Measurements from ENCODE around the gene EFNB2. TPM values are rescaled to one million over a fixed set of nuclear protein-coding genes. Genes with fewer than 3 reads are reported as not detected.

EFNB2 gene
- total and polyA plus RNA-seq, 2 of the 8 experiments (the other 6 are each of a cell fraction or from before 2014, with no cell fraction given) = 8.2 to 12.0 TPM

GRCh38 chr13:106523576-106523975 is 11.9 kb downstream of the EFNB2 start:
- no peak overlapping the region for H4K5ac ChIP-seq (ENCODE audit: insufficient read length, low read depth, low read length)
- H3K4me1 ChIP-seq (replicated peaks in 1 of 4; ENCODE audit: control insufficient read depth in 3 of 4, insufficient read depth in 4 of 4, low read length in 3 of 4) = peaks cover 8 to 29% (median 15%) of the 10 kb centered on the region in 4 experiments; a peak in 5 of 7 replicates
- no peaks in the 10 kb centered on the region for H3K23me2 ChIP-seq (ENCODE audit: low read depth, low read length)
- no peak overlapping the region for H3K14ac ChIP-seq (ENCODE audit: insufficient read length)
- no peak overlapping the region for H2BK12ac ChIP-seq (ENCODE audit: low read depth, low read length)
- peaks cover 0 to 16% of the 10 kb centered on the region in 2 experiments for H4K20me1 ChIP-seq (replicated peaks in 1 of 2; ENCODE audit: control insufficient read depth in 1 of 2, insufficient read depth in 2 of 2, low read length in 2 of 2)
- H3K9ac ChIP-seq (replicated peaks in 1 of 4; ENCODE audit: extremely low read depth in 1 of 4, low read depth in 3 of 4, low read length in 3 of 4) = no peak overlapping the region
- no peak overlapping the region for H3K18ac ChIP-seq (ENCODE audit: extremely low read depth, low read length)
- no peaks in the 10 kb centered on the region for H3K9me3 ChIP-seq (ENCODE audit: insufficient read depth in 2 of 2, low read depth in 1 of 2, low read length in 1 of 2)
- peaks cover 0 to 75% of the 10 kb centered on the region in 2 experiments; a peak in 2 of 4 replicates for H3K79me2 ChIP-seq (ENCODE audit: control insufficient read depth in 1 of 2, insufficient read depth in 2 of 2, low read length in 2 of 2)
- DNase-seq (ENCODE audit: low read depth in 1 of 2, low spot score in 2 of 2) (no peak), FAIRE-seq (no peak)
- POLR2A ChIA-PET (ENCODE audit: partially characterized antibody) = no interaction called here
- H2AFZ ChIP-seq (ENCODE audit: low read length) = no peak overlapping the region
- no peak for TF ChIP-seq CBX5 (IDR thresholded peaks at IDR 0.05; ENCODE audit: low read depth, low read length)
- no peak for TF ChIP-seq SUZ12 (IDR thresholded peaks at IDR 0.05; ENCODE audit: low read length)
- H2AK5ac ChIP-seq (ENCODE audit: low read depth, low read length) = no peak overlapping the region
- H3K27me3 ChIP-seq (replicated peaks in 1 of 4; ENCODE audit: control insufficient read depth in 3 of 4, extremely low read depth in 1 of 4, insufficient read depth in 3 of 4, low read length in 3 of 4) = no peaks in the 10 kb centered on the region
- no peak overlapping the region for H2BK20ac ChIP-seq (ENCODE audit: low read length)
- no peak overlapping the region for H2BK5ac ChIP-seq (ENCODE audit: low read depth, low read length)
- CTCF ChIA-PET (ENCODE audit: partially characterized antibody) = interaction anchor here (1.0 to 1.7 kb wide), 2 partner anchors 8 to 440 kb away, joined by 3 to 4 read pairs; no protein-coding TSS in a partner anchor
- H3K56ac ChIP-seq (replicated peaks; ENCODE audit: insufficient read length, low read depth, low read length) = no peak overlapping the region
- H3K23ac ChIP-seq (ENCODE audit: insufficient read length) = no peak overlapping the region
- WGBS, 2 experiments (ENCODE audit: extremely low coverage in 1 of 2, insufficient coverage in 1 of 2, insufficient read length in 1 of 2, insufficient replicate concordance in 2 of 2, low coverage in 1 of 2, low lambda C conversion rate in 2 of 2, missing lambda C conversion rate in 1 of 2) = 93% methylated on average over 3 of the region's 3 CpGs; no CpG with 5 or more reads in 1 of the 2 experiments
- no peak overlapping the region for H3K4me3 ChIP-seq (ENCODE audit: extremely low read depth in 1 of 4, insufficient read depth in 2 of 4, low read depth in 3 of 4, low read length in 4 of 4)
- H4K8ac ChIP-seq (ENCODE audit: extremely low read depth, insufficient read depth, low read length) = no peak overlapping the region
- no peak overlapping the region for H2BK120ac ChIP-seq (replicated peaks; ENCODE audit: low read depth, low read length)
- no peak overlapping the region for H3K27ac ChIP-seq (ENCODE audit: low read depth, low read length)
- H2BK15ac ChIP-seq (ENCODE audit: low read length) = no peak overlapping the region
- H4K91ac ChIP-seq (replicated peaks; ENCODE audit: insufficient read length, low read length) = no peak overlapping the region
- H3K36me3 ChIP-seq (ENCODE audit: control insufficient read depth in 2 of 4, insufficient read depth in 4 of 4, low read length in 3 of 4) = no peaks in the 10 kb centered on the region
- no peak overlapping the region for H3K4ac ChIP-seq (replicated peaks; ENCODE audit: insufficient read length, low read depth, low read length)
- no peaks in the 10 kb centered on the region; the same call in 1 of the 2 replicates for H3K79me1 ChIP-seq (ENCODE audit: low read depth, low read length)
- H3K4me2 ChIP-seq (ENCODE audit: insufficient read depth in 1 of 2, low read depth in 2 of 2, low read length in 2 of 2) = no peak overlapping the region

Data from H1 (cell line).